Measurements from ENCODE around the gene TMEM91. TPM values are rescaled to one million over a fixed set of nuclear protein-coding genes. Genes with fewer than 3 reads are reported as not detected.
"Not testable (repeated sequence)": the region's sequence is repeated elsewhere in the genome, so short reads cannot be mapped to it uniquely, and the experiment has no call there.

TMEM91 gene
- total RNA-seq, 2 donors from 2014 or later = 4.7 to 6.7 TPM

DNA sequence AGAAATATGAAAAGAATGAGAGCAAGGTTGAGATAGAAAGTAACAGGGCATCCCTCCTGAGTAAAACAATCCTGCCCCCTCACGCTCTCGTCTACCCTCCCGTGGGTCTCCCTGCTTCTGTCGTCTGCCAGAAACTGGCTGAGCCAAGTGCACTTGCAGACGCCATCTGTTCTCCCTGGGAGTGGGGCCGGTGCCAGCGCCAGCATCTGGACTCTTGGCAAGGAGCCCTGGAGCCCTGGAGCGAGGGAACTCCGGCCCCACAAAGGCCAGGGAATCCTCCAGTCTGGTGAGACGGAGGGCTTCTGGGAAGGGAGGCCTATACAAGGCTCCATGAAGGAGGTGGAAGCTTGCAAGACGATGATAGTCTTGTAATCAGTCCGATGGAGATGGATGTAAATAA is 2.3 kb upstream of the TMEM91 start:
- Mint-ChIP-seq H3K27me3 (no peaks in the 10 kb centered on the region), H3K4me1 (ENCODE audit: low read depth in 2 of 2) (peaks cover 13 to 18% of the 10 kb centered on the region in 2 donors), H3K36me3 (no peaks in the 10 kb centered on the region), H3K27ac (no peak overlapping the region), H3K9me3 (no peaks in the 10 kb centered on the region), H3K4me3 (no peak overlapping the region)
- no peak for ATAC-seq
- no peak for DNase-seq (ENCODE audit: low spot score)

DNA sequence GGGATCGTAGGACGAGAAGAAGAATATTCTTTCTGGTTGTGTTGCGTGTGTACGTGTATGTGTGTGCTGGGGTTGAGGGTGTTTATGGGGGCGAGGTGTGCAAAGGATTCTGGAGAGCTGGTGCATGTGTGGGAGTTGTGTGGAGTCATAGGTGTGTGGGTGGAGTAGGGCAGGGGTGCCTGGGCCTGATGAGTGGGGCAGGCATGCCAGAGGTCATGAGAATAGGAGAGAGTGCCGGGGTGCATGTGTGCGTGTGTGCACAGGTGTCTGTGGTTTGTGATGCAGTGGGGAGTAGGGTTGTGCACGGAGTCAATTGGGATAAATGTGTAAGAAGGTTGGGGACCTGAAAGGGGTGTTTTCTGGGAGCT is 649 bp downstream of the TMEM91 start:
- Mint-ChIP-seq H3K27ac (peak overlapping the region; percentile 8 to 42), H3K36me3 (no peaks in the 10 kb centered on the region), H3K4me3 (peak overlapping the region; percentile 84), H3K27me3 (no peaks in the 10 kb centered on the region), H3K4me1 (ENCODE audit: low read depth in 2 of 2) (peaks cover 12 to 13% of the 10 kb centered on the region in 2 donors), H3K9me3 (no peaks in the 10 kb centered on the region)
- ATAC-seq = peak; percentile 50 to 59
- no peak for DNase-seq (ENCODE audit: low spot score)

- Mint-ChIP-seq H3K4me1 (ENCODE audit: low read depth in 2 of 2) (peaks cover 12 to 13% of the 10 kb centered on the region in 2 donors), H3K4me3 (no peak overlapping the region), H3K27me3 (no peaks in the 10 kb centered on the region), H3K27ac (no peak overlapping the region), H3K9me3 (no peaks in the 10 kb centered on the region), H3K36me3 (no peaks in the 10 kb centered on the region)
- no peak for DNase-seq (ENCODE audit: low spot score)
- no peak for ATAC-seq
These were observed 1.8 kb downstream of the TMEM91 start for GRCh38 chr19:41377977-41378709.

DNA sequence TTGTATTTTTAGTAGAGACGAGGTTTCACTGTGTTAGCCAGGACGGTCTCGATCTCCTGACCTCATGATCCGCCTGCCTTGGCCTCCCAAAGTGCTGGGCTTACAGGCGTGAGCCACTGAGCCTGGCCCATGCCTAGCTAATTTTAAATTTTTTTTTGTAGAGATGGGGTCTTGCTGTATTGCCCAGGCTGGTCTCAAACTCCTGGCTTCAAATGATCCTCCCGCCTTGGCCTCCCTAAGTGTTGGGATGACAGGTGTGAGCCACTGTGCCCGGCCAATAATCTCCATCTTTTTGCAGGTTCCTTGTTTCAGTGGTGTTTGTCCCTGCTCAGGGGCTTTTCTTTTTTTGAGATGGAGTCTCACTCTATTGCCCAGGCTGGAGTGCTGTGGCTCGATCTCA is 5.2 kb downstream of the TMEM91 start:
- H3K27ac Mint-ChIP-seq; H3K9me3 Mint-ChIP-seq; ATAC-seq; DNase-seq (ENCODE audit: low spot score); H3K27me3 Mint-ChIP-seq; H3K4me1 Mint-ChIP-seq (ENCODE audit: low read depth in 2 of 2); H3K36me3 Mint-ChIP-seq; H3K4me3 Mint-ChIP-seq: not testable (repeated sequence)

GRCh38 chr19:41384351-41384750 is 8.0 kb downstream of the TMEM91 start:
- Mint-ChIP-seq H3K36me3 (no peaks in the 10 kb centered on the region), H3K27ac (no peak overlapping the region), H3K4me1 (ENCODE audit: low read depth in 2 of 2) (no peaks in the 10 kb centered on the region), H3K9me3 (no peaks in the 10 kb centered on the region), H3K27me3 (no peaks in the 10 kb centered on the region), H3K4me3 (no peak overlapping the region)
- no peak for DNase-seq (ENCODE audit: low spot score)
- no peak for ATAC-seq

DNA sequence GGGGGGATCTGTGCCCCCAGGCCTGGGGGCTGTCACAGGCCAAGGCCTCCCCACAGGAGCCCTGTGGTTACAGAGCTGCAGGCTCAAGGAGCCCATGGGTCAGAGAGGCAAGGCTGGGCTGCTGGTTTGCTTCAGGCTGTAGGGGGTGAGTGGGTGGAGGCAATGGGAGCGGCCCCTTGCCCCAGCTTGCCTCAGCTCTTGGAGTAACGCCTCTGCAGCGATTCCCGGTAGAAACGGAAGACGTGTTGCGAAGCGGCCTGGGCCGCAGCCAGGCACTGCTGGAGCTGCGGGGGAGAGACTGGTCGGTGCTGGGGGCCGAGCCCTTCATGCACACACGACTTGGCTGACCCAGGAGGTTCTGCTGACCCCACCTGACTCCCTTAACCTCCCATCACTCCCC is 10.1 kb downstream of the TMEM91 start:
- Mint-ChIP-seq H3K9me3 (no peaks in the 10 kb centered on the region), H3K27ac (no peak overlapping the region), H3K27me3 (no peaks in the 10 kb centered on the region), H3K4me1 (ENCODE audit: low read depth in 2 of 2) (no peaks in the 10 kb centered on the region), H3K36me3 (no peaks in the 10 kb centered on the region), H3K4me3 (no peak overlapping the region)
- DNase-seq (ENCODE audit: low spot score) (no peak), ATAC-seq (no peak)

GRCh38 chr19:41391618-41392017 is 15.3 kb downstream of the TMEM91 start:
- no peak for ATAC-seq
- no peak overlapping the region for H3K27ac Mint-ChIP-seq

DNA sequence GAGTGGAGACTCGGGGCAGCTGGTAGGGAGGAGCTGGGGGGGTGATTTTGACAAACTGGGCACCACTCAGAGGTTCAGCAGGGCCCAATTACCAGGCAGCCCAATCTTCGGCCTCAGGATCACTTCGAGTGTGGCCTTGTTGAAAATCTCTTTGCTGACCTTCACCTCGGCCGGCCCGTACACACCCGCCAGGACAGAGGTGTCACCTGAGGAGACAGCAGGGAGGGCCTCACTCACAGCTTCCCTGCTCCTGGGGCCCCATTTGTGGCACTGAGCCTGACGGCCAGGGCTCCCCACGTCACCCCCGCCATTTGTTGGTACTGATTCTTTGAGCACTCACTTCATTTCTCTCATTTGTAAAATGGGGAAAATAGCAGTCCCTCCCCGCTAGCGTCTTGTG is 16.4 kb downstream of the TMEM91 start:
- ATAC-seq = no peak
- Mint-ChIP-seq H3K27ac (no peak overlapping the region), H3K36me3 (no peaks in the 10 kb centered on the region), H3K27me3 (no peaks in the 10 kb centered on the region), H3K4me1 (ENCODE audit: low read depth in 2 of 2) (peaks cover 18 to 23% of the 10 kb centered on the region in 2 donors), H3K9me3 (no peaks in the 10 kb centered on the region), H3K4me3 (no peak overlapping the region)
- DNase-seq (ENCODE audit: low spot score) = no peak

More at GRCh38 chr19:41391618-41392017, 15.3 kb downstream of the TMEM91 start:
- DNase-seq (ENCODE audit: low spot score) = no peak
- Mint-ChIP-seq H3K4me1 (ENCODE audit: low read depth in 2 of 2) (peaks cover 11 to 13% of the 10 kb centered on the region in 2 donors), H3K36me3 (no peaks in the 10 kb centered on the region), H3K4me3 (no peak overlapping the region), H3K27me3 (no peaks in the 10 kb centered on the region), H3K9me3 (no peaks in the 10 kb centered on the region)

DNA sequence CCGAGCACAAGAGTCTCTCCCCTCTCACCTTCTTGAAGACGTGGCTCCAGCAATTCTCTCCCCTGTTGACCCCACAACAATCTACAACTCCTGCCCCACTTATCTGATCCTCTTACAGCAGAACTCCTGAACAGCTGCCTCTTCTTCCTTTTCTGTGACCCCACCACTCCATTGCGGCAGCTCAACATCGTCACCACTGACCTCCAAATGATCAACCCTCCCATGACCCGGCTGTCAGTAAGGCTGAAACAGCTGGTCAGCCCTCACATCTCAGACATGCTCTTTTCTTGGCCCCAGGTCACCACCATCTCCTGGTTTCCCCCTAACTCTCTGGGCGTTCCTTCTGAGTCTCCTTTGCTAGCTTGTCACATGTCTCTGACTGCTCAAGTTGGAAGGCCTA is 19.0 kb downstream of the TMEM91 start:
- H3K4me3 Mint-ChIP-seq = peak overlapping the region; percentile 38
- ATAC-seq (no peak), DNase-seq (ENCODE audit: low spot score) (no peak)
- peaks cover 35 to 43% of the 10 kb centered on the region in 2 donors for H3K4me1 Mint-ChIP-seq (ENCODE audit: low read depth in 2 of 2)
- H3K36me3 Mint-ChIP-seq = no peaks in the 10 kb centered on the region
- no peaks in the 10 kb centered on the region for H3K27me3 Mint-ChIP-seq
- peak overlapping the region in 1 of 2 donors; percentile 100 for H3K27ac Mint-ChIP-seq
- no peaks in the 10 kb centered on the region for H3K9me3 Mint-ChIP-seq

DNA sequence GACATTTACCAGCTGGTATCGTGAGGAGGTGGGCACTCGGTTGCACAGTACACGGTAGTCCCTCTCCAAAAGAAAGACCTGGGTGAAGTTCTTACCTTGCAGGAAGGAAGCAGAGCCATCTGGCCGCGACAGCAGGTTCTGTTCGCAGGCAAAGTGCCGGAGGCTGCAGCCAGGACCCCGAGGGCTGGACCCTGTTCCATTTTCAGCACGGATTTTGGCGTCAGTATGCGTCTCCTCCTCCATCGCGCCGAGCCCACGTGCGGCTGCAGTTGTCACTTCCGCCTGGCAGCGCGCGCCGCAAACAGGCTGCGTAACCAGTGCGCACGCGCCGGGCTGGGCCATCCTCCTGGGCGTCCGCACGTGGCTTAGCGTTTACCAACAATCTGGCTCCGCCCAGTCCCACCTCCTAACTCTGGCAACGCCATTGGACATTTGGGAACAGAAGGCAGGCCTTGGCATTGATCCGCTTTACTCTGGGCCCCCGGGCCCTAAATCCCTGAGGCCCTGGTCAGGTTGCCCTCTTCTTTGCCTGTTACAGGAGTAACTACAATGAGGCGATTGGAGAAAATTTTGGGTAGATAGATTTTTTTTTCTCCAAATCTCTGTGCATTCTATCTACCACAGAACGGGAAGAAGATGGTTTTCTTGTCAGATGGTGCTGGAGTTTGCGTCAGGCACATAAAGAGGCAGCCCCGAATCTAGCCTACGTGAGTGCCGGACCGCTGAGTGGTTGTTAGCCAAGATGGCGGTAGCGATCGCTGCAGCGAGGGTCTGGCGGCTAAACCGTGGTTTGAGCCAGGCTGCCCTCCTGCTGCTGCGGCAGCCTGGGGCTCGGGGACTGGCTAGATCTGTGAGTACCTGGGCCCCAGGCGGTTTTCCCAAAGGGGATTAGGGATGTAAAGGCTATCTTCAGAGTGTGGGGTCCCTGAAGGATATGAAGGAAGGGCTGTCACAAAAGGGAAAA is 21.0 kb downstream of the TMEM91 start, which contains the start of the genes BCKDHA and EXOSC5:
BCKDHA (plus strand) TSS at position 733 of the 964 bp plus-strand sequence; CDS start at position 743, 10 bp downstream.
EXOSC5 (minus strand) TSS at position 274 of the 964 bp plus-strand sequence; CDS start at position 243, 31 bp downstream.
- DNase-seq (ENCODE audit: low spot score) (peak; percentile 99), ATAC-seq (peak; percentile 100)
- H3K4me1 Mint-ChIP-seq (ENCODE audit: low read depth in 2 of 2) = peaks cover 44 to 47% of the 10 kb centered on the region in 2 donors
- H3K27ac Mint-ChIP-seq = peak within 1 kb of the TSS; percentile 100
- no peaks in the 10 kb centered on the region for H3K9me3 Mint-ChIP-seq
- peak within 1 kb of the TSS; percentile 91 for H3K4me3 Mint-ChIP-seq
- H3K36me3 Mint-ChIP-seq = no peaks in the 10 kb centered on the region
- H3K27me3 Mint-ChIP-seq = no peaks in the 10 kb centered on the region

- DNase-seq (ENCODE audit: low spot score) (no peak), ATAC-seq (no peak)
- Mint-ChIP-seq H3K9me3 (no peaks in the 10 kb centered on the region), H3K27ac (peak overlapping the region; percentile 100), H3K36me3 (no peaks in the 10 kb centered on the region), H3K4me1 (ENCODE audit: low read depth in 2 of 2) (peaks cover 44 to 47% of the 10 kb centered on the region in 2 donors), H3K4me3 (peak overlapping the region; percentile 91), H3K27me3 (no peaks in the 10 kb centered on the region)
These were observed 21.7 kb downstream of the TMEM91 start for GRCh38 chr19:41398050-41398418.

GRCh38 chr19:41398598-41398997 is 22.3 kb downstream of the TMEM91 start:
- ATAC-seq (no peak), DNase-seq (ENCODE audit: low spot score) (no peak)
- Mint-ChIP-seq H3K27ac (peak overlapping the region; percentile 100), H3K4me3 (peak overlapping the region; percentile 91), H3K4me1 (ENCODE audit: low read depth in 2 of 2) (peaks cover 44 to 47% of the 10 kb centered on the region in 2 donors), H3K27me3 (no peaks in the 10 kb centered on the region), H3K36me3 (no peaks in the 10 kb centered on the region), H3K9me3 (no peaks in the 10 kb centered on the region)

DNA sequence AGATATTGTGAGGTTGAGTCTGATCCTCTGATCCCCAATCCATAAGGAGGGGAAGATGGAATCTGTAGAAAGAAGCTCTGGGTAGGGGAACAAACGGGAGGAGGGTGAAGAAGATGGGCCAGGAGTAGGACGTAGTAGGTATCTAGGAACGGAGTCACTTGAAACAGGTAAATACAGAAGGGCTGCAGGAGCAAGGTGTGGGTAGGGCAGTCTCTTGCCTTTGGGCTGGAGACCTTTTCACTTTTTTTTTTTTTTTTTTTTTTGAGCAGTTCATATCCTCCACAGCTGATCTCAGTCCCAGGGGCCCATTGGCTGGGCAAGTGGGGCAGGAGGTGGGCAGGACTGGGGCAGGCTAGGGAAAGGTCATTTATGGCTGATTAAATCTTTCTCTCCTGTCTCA is 22.8 kb downstream of the TMEM91 start:
- Mint-ChIP-seq H3K9me3 (no peaks in the 10 kb centered on the region), H3K27ac (peak overlapping the region; percentile 100), H3K4me1 (ENCODE audit: low read depth in 2 of 2) (peaks cover 44 to 47% of the 10 kb centered on the region in 2 donors), H3K36me3 (no peaks in the 10 kb centered on the region), H3K27me3 (no peaks in the 10 kb centered on the region), H3K4me3 (peak overlapping the region; percentile 91)
- DNase-seq (ENCODE audit: low spot score) (no peak), ATAC-seq (no peak)

- Mint-ChIP-seq H3K4me3 (peak overlapping the region; percentile 91), H3K36me3 (no peaks in the 10 kb centered on the region), H3K27me3 (no peaks in the 10 kb centered on the region)
These were observed 23.2 kb downstream of the TMEM91 start for GRCh38 chr19:41399525-41399924.

More at GRCh38 chr19:41399525-41399924, 23.2 kb downstream of the TMEM91 start:
- Mint-ChIP-seq H3K4me1 (ENCODE audit: low read depth in 2 of 2) (peaks cover 44 to 47% of the 10 kb centered on the region in 2 donors), H3K27ac (peak overlapping the region; percentile 100), H3K9me3 (no peaks in the 10 kb centered on the region)
- ATAC-seq (no peak), DNase-seq (ENCODE audit: low spot score) (no peak)
